ENCODE results near the gene NUP88. TPM values are rescaled to one million over a fixed set of nuclear protein-coding genes. Genes with fewer than 3 reads are reported as not detected.

Gene NUP88
- total RNA-seq, 1 donor from 2014 or later = 40.4 TPM

GRCh38 chr17:5418858-5419355 lies 555 bp downstream of the NUP88 start:
- ATAC-seq (peak; percentile 2), DNase-seq (no peak)
- peaks cover 62% of the 10 kb centered on the region for H3K36me3 ChIP-seq
- peak overlapping the region; percentile 88 for H3K27ac ChIP-seq
- H3K4me3 ChIP-seq = peak overlapping the region; percentile 92
- no peaks in the 10 kb centered on the region for H3K27me3 ChIP-seq
- H3K4me1 ChIP-seq = peaks cover 30% of the 10 kb centered on the region
- TF ChIP-seq CTCF (IDR thresholded peaks at IDR 0.05) = no peak
- no peaks in the 10 kb centered on the region for H3K9me3 ChIP-seq
- intact Hi-C loops (cut with DNase I) = no loop called here

- intact Hi-C loops (cut with DNase I) = no loop called here
- Histone ChIP-seq H3K27me3 (no peaks in the 10 kb centered on the region), H3K27ac (no peak overlapping the region), H3K4me1 (peaks cover 30% of the 10 kb centered on the region), H3K4me3 (no peak overlapping the region), H3K36me3 (peaks cover 62% of the 10 kb centered on the region), H3K9me3 (no peaks in the 10 kb centered on the region)
- ATAC-seq (no peak), DNase-seq (no peak)
- TF ChIP-seq CTCF (IDR thresholded peaks at IDR 0.05) = no peak
Measured at GRCh38 chr17:5416901-5417300, 2.6 kb downstream of the NUP88 start.

- intact Hi-C loops (cut with DNase I) = no loop called here
- no peak overlapping the region for H3K4me3 ChIP-seq
- no peak for ATAC-seq
- H3K36me3 ChIP-seq = peaks cover 88% of the 10 kb centered on the region
- no peaks in the 10 kb centered on the region for H3K27me3 ChIP-seq
- H3K9me3 ChIP-seq = no peaks in the 10 kb centered on the region
- DNase-seq = no peak
- H3K27ac ChIP-seq = no peak overlapping the region
- TF ChIP-seq CTCF (IDR thresholded peaks at IDR 0.05) = no peak
- H3K4me1 ChIP-seq = peaks cover 21% of the 10 kb centered on the region
Measured at GRCh38 chr17:5413682-5414081, 5.8 kb downstream of the NUP88 start.

GRCh38 chr17:5410594-5411272 lies 8.7 kb downstream of the NUP88 start:
- H3K9me3 ChIP-seq = no peaks in the 10 kb centered on the region
- H3K36me3 ChIP-seq = peaks cover 100% of the 10 kb centered on the region
- TF ChIP-seq CTCF (IDR thresholded peaks at IDR 0.05) = no peak
- H3K27me3 ChIP-seq = no peaks in the 10 kb centered on the region
- no peak overlapping the region for H3K4me3 ChIP-seq
- DNase-seq (no peak), ATAC-seq (no peak)
- no peak overlapping the region for H3K27ac ChIP-seq
- H3K4me1 ChIP-seq = no peaks in the 10 kb centered on the region
- intact Hi-C loops (cut with DNase I) = no loop called here

GRCh38 chr17:5408186-5408585 lies 11.3 kb downstream of the NUP88 start:
- ATAC-seq (no peak), DNase-seq (no peak)
- H3K36me3 ChIP-seq = peaks cover 100% of the 10 kb centered on the region
- H3K9me3 ChIP-seq = no peaks in the 10 kb centered on the region
- H3K27ac ChIP-seq = no peak overlapping the region
- H3K27me3 ChIP-seq = no peaks in the 10 kb centered on the region
- intact Hi-C loops (cut with DNase I) = no loop called here
- no peak overlapping the region for H3K4me3 ChIP-seq
- no peak for TF ChIP-seq CTCF (IDR thresholded peaks at IDR 0.05)
- H3K4me1 ChIP-seq = no peaks in the 10 kb centered on the region

Measured in upper lobe of right lung (tissue), 1 donor.